Adrenal gland (tissue), 5 donors: Measurements from ENCODE around the gene PIK3R3.

Experiments
- POLR2A ChIP-seq, 2 donors: fragments of 450-650 bp; IDR thresholded peaks; one replicate each; pipeline ENCODE4 v1.6.1; 2017; ENCODE audit warnings: antibody characterized with exemption in 2 of 2, mild to moderate bottlenecking in 2 of 2, moderate library complexity in 1 of 2
- TF ChIP-seq, protein P1 (sequence below), 6 experiments: fragments of 450-650 bp in 4 of 6; fragments of 200-600 bp in 2 of 6; sonication (generic) in 1 of 6; IDR thresholded peaks; 1 replicate in 5 of 6; 2 replicates in 1 of 6; pipeline versions ENCODE4 v1.5.1 to v1.8.0; 2016 to 2021; ENCODE audit warnings: antibody characterized with exemption in 6 of 6, mild to moderate bottlenecking in 2 of 6, moderate library complexity in 1 of 6
- donor health status: DM: no; HTN: no; CAD: no.

- no peak for TF ChIP-seq POLR2A (IDR thresholded peaks at IDR 0.05)
- TF ChIP-seq, protein P1, sequence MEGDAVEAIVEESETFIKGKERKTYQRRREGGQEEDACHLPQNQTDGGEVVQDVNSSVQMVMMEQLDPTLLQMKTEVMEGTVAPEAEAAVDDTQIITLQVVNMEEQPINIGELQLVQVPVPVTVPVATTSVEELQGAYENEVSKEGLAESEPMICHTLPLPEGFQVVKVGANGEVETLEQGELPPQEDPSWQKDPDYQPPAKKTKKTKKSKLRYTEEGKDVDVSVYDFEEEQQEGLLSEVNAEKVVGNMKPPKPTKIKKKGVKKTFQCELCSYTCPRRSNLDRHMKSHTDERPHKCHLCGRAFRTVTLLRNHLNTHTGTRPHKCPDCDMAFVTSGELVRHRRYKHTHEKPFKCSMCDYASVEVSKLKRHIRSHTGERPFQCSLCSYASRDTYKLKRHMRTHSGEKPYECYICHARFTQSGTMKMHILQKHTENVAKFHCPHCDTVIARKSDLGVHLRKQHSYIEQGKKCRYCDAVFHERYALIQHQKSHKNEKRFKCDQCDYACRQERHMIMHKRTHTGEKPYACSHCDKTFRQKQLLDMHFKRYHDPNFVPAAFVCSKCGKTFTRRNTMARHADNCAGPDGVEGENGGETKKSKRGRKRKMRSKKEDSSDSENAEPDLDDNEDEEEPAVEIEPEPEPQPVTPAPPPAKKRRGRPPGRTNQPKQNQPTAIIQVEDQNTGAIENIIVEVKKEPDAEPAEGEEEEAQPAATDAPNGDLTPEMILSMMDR (IDR thresholded peaks at IDR 0.05) = no peak
These were observed 88.9 kb downstream of the PIK3R3 start for GRCh38 chr1:46043458-46044017.
